Karpas-422 (cell line): ENCODE results near the gene NIT2. TPM values are rescaled to one million over a fixed set of nuclear protein-coding genes. Genes with fewer than 3 reads are reported as not detected.

Experiments used
- total RNA-seq: library from RNA; depleted of rRNA; stranded (reverse); fragments of >200 nt; shearing (Covaris generic); gene quantifications from 2 replicates; pipeline ENCODE4 v1.2.3, GENCODE V29; 2014; ENCODE audit warnings: low replicate concordance; rRNA removed

Gene NIT2
- total RNA-seq, 1 experiment from 2014 or later: 74.5 TPM

Other genes starting within 250 kb of the NIT2 start
- 0.37 and 0.43 TPM in 2 replicates for gene FILIP1L, start 220.3 kb upstream of the NIT2 start, total RNA-seq
- 8.3 and 20.6 TPM in 2 replicates for gene TBC1D23, start 73.8 kb upstream of the NIT2 start, total RNA-seq
- 43.1 and 45.1 TPM in 2 replicates for gene TOMM70, start 66.3 kb downstream of the NIT2 start, total RNA-seq
- 3.4 and 6.0 TPM in 2 replicates for gene LNP1, start 66.8 kb downstream of the NIT2 start, total RNA-seq
- 0.11 and 1.3 TPM in 2 replicates for gene TMEM45A, start 157.9 kb downstream of the NIT2 start, total RNA-seq